ENCODE results near the gene IQCM. TPM values are rescaled to one million over a fixed set of nuclear protein-coding genes. Genes with fewer than 3 reads are reported as not detected.

IQCM gene
- total RNA-seq, 1 donor from 2014 or later = not detected

DNA sequence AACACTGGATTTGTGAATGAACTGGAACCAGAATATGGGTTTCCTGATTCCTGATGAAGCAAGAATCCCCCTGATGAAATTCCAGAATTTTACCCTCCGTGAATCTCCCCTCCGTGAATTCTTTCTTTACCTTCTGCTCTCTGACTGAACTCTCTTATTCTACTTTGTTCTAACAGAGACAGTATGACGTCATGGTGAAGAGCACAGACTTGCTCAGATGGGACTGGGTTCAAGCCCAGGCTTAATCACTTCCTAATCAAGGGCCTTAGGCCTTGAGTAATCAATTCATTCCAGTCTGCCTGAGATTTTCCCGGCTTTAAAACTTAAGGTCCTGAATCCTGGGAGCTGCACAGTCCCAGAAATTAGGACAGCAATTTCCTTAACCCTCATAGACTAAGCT lies 64.5 kb downstream of the IQCM start:
- DNase-seq (ENCODE audit: low read depth) = no peak
- no peaks in the 10 kb centered on the region for H3K36me3 ChIP-seq (ENCODE audit: control insufficient read depth, insufficient read depth, low read length)
- TF ChIP-seq, protein P1, sequence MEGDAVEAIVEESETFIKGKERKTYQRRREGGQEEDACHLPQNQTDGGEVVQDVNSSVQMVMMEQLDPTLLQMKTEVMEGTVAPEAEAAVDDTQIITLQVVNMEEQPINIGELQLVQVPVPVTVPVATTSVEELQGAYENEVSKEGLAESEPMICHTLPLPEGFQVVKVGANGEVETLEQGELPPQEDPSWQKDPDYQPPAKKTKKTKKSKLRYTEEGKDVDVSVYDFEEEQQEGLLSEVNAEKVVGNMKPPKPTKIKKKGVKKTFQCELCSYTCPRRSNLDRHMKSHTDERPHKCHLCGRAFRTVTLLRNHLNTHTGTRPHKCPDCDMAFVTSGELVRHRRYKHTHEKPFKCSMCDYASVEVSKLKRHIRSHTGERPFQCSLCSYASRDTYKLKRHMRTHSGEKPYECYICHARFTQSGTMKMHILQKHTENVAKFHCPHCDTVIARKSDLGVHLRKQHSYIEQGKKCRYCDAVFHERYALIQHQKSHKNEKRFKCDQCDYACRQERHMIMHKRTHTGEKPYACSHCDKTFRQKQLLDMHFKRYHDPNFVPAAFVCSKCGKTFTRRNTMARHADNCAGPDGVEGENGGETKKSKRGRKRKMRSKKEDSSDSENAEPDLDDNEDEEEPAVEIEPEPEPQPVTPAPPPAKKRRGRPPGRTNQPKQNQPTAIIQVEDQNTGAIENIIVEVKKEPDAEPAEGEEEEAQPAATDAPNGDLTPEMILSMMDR (IDR thresholded peaks at IDR 0.05; ENCODE audit: insufficient read depth, low read length, poor library complexity, severe bottlenecking) = no peak
- no peaks in the 10 kb centered on the region for H3K27me3 ChIP-seq (ENCODE audit: control insufficient read depth, insufficient read depth, low read length)
- no peak overlapping the region for H3K4me3 ChIP-seq (ENCODE audit: low read depth, low read length)

DNA sequence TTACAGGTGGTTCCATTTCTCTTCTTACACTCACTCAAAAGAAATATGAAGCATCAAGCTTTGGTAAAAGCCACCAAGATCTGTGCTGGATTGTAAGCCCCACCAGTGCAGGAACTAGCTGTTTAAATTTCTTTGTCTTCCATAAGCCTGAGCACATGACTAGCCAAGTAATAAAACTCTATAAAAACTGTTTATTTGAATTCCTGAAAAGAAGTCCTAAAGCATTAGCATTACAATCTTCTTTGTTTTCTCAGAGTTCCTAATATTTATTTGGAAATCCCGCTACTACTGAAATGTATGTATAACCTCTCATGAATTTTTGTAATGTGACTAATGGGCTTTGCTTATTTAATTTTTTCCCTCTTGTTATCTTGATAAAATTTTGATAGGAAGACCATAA lies 65.9 kb downstream of the IQCM start:
- TF ChIP-seq, protein P1 (IDR thresholded peaks at IDR 0.05; ENCODE audit: insufficient read depth, low read length, poor library complexity, severe bottlenecking) = no peak
- H3K27me3 ChIP-seq (ENCODE audit: control insufficient read depth, insufficient read depth, low read length) = no peaks in the 10 kb centered on the region
- no peak for DNase-seq (ENCODE audit: low read depth)
- no peak overlapping the region for H3K4me3 ChIP-seq (ENCODE audit: low read depth, low read length)
- no peaks in the 10 kb centered on the region for H3K36me3 ChIP-seq (ENCODE audit: control insufficient read depth, insufficient read depth, low read length)

DNA sequence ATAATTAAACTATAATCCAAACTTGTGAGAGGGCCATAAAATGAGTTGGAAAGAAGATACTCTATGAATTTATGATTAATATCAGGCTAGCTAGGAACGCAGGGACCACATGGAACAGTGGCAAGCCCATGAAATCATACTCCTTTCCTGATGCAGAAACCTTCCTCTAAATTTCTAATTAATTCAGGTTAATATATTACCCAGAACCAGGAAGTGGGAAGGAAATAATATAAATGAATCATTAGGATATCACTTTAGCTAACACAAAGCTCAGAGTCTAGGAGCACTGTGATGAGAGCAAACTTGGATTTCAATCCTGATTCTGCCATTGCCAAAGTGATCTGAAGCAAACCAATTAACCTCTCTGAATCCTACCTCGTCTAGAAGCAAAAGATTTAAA lies 68.0 kb downstream of the IQCM start:
- no peak for DNase-seq (ENCODE audit: low read depth)
- no peaks in the 10 kb centered on the region for H3K36me3 ChIP-seq (ENCODE audit: control insufficient read depth, insufficient read depth, low read length)

GRCh38 chr4:149746276-149746675 lies 69.4 kb downstream of the IQCM start:
- H3K36me3 ChIP-seq (ENCODE audit: control insufficient read depth, insufficient read depth, low read length) = no peaks in the 10 kb centered on the region
- TF ChIP-seq, protein P1 (IDR thresholded peaks at IDR 0.05; ENCODE audit: insufficient read depth, low read length, poor library complexity, severe bottlenecking) = no peak
- no peaks in the 10 kb centered on the region for H3K27me3 ChIP-seq (ENCODE audit: control insufficient read depth, insufficient read depth, low read length)
- no peak for DNase-seq (ENCODE audit: low read depth)
- H3K4me3 ChIP-seq (ENCODE audit: low read depth, low read length) = no peak overlapping the region

More for the DNA sequence above, 68.0 kb downstream of the IQCM start:
- TF ChIP-seq, protein P1 (IDR thresholded peaks at IDR 0.05; ENCODE audit: insufficient read depth, low read length, poor library complexity, severe bottlenecking) = no peak
- Histone ChIP-seq H3K4me3 (ENCODE audit: low read depth, low read length) (no peak overlapping the region), H3K27me3 (ENCODE audit: control insufficient read depth, insufficient read depth, low read length) (no peaks in the 10 kb centered on the region)

DNA sequence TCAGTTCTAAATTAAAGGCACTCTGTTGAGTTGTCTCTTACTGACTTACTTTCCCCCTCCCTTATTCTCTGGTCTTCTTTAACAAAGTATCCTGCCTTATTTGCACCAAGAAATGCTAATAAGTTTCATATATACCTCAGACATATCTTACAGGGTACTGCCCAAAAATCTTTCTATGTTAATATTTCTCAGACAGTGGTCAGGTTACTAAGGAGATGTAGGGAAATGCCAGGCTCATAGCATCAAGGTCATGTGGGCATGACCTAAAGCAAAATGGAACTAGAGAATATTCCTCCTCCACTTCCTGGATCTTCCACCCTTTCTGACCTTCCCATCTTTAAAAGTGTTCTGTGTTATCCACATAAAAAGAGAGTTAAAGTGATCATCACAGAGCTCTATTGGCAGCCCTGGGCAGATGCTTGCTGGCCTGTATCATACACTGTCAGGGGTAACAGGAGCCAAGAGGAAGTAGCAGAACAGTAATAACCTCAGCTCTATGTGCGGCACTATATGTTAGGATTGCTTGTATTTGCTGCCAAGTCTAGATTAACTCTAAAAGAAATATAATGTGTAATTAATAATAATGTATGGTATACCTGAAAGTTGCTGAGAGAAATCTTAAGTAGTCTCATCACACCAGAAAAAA lies 74.3 kb downstream of the IQCM start:
- TF ChIP-seq, protein P1 (IDR thresholded peaks at IDR 0.05; ENCODE audit: insufficient read depth, low read length, poor library complexity, severe bottlenecking) = no peak
- no peak for DNase-seq (ENCODE audit: low read depth)
- Histone ChIP-seq H3K36me3 (ENCODE audit: control insufficient read depth, insufficient read depth, low read length) (no peaks in the 10 kb centered on the region), H3K4me3 (ENCODE audit: low read depth, low read length) (no peak overlapping the region), H3K27me3 (ENCODE audit: control insufficient read depth, insufficient read depth, low read length) (no peaks in the 10 kb centered on the region)

DNA sequence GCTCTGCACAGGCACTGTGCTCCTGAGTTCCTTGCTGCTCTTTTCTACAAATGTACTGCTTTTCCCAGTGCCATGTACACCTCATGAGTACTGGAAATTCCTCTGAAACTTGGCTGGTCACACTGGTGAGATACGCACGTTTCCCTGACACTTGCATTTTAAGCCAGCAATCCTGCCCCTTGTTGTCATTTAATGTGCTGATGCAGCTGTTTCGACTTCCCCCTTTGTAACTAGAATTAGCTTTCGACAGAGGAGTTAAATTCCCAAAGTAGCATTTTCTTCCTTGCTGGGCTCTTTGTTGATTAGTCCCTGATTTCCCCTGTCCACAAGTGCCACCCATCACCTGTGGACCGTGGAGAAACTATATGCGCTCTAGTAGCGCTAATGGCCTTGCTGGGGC lies 77.5 kb downstream of the IQCM start:
- no peak for DNase-seq (ENCODE audit: low read depth)
- TF ChIP-seq, protein P1 (IDR thresholded peaks at IDR 0.05; ENCODE audit: insufficient read depth, low read length, poor library complexity, severe bottlenecking) = no peak
- Histone ChIP-seq H3K36me3 (ENCODE audit: control insufficient read depth, insufficient read depth, low read length) (no peaks in the 10 kb centered on the region), H3K27me3 (ENCODE audit: control insufficient read depth, insufficient read depth, low read length) (no peaks in the 10 kb centered on the region), H3K4me3 (ENCODE audit: low read depth, low read length) (no peak overlapping the region)

Measured in kidney epithelial cell (primary cell).